ENCODE data around the gene ALDH1B1.

ALDH1B1 gene

GRCh38 chr9:38417003-38417945 lies 24.8 kb downstream of the ALDH1B1 start:
- no peak for DNase-seq

GRCh38 chr9:38418366-38418765 lies 25.9 kb downstream of the ALDH1B1 start:
- no peak for DNase-seq

GRCh38 chr9:38419181-38419580 lies 26.7 kb downstream of the ALDH1B1 start:
- no peak for DNase-seq

GRCh38 chr9:38421498-38422211 lies 29.2 kb downstream of the ALDH1B1 start:
- no peak for DNase-seq

GRCh38 chr9:38422555-38423260 lies 30.2 kb downstream of the ALDH1B1 start:
- DNase-seq, result no peak

- no peak for DNase-seq
These were observed 30.9 kb downstream of the ALDH1B1 start for GRCh38 chr9:38423273-38423972.

GRCh38 chr9:38423973-38424843 lies 31.7 kb downstream of the ALDH1B1 start, which contains the start of gene IGFBPL1:
Gene IGFBPL1 (minus strand): TSS chr9:38424454. CDS start chr9:38424424, 30 bp downstream.
- peak; percentile 73 for DNase-seq

- DNase-seq, result no peak
These were observed 32.4 kb downstream of the ALDH1B1 start for GRCh38 chr9:38424918-38425317.

- DNase-seq, result no peak
These were observed 35.6 kb downstream of the ALDH1B1 start for GRCh38 chr9:38428062-38428461.

- no peak for DNase-seq
These were observed 38.6 kb downstream of the ALDH1B1 start for GRCh38 chr9:38431116-38431515.

- no peak for DNase-seq
These were observed 40.5 kb downstream of the ALDH1B1 start for GRCh38 chr9:38432922-38433510.

GRCh38 chr9:38434365-38434764 lies 41.9 kb downstream of the ALDH1B1 start:
- no peak for DNase-seq

GRCh38 chr9:38434853-38435252 lies 42.4 kb downstream of the ALDH1B1 start:
- DNase-seq, result no peak

- no peak for DNase-seq
These were observed 43.0 kb downstream of the ALDH1B1 start for GRCh38 chr9:38435521-38435920.

- no peak for DNase-seq
These were observed 44.2 kb downstream of the ALDH1B1 start for GRCh38 chr9:38436708-38437107.

- no peak for DNase-seq
These were observed 44.8 kb downstream of the ALDH1B1 start for GRCh38 chr9:38437193-38437823.

- no peak for DNase-seq
These were observed 46.9 kb downstream of the ALDH1B1 start for GRCh38 chr9:38439291-38439915.

GRCh38 chr9:38439916-38440301 lies 47.4 kb downstream of the ALDH1B1 start:
- DNase-seq, result no peak

- DNase-seq, result no peak
These were observed 48.0 kb downstream of the ALDH1B1 start for GRCh38 chr9:38440516-38440915.

Measured in 8988T (cell line).